GM21447 (cell line): ENCODE measurements around the gene KIF14.
"Not testable (repeated sequence)": the region's sequence is repeated elsewhere in the genome, so short reads cannot be mapped to it uniquely, and the experiment has no call there.

ENCODE experiments used
- ATAC-seq: cut with Tn5 transposase; IDR thresholded peaks from one replicate; pipeline ENCODE4 v1.9.1; 2021; ENCODE audit not compliant: unreplicated experiment

The KIF14 gene

DNA sequence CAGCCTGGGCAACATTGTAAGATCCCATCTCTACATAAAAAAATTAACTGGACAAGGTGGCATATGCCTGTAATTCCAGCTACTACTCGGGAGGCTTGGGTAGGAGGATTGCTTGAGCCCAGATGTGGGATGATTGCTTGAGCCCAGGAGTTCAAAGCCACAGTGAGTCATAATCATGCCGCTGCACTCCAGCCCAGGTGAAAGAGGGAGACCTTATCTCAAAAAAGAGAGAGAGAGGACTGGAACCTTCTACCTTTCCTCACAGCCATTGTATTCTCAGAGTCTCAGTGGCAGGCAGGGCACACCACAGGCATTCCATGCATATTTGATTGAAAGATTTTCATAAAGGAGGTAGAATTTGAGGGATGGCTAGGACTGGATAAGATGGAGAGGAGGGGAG, 78.4 kb downstream of the KIF14 start:
- no peak for ATAC-seq

DNA sequence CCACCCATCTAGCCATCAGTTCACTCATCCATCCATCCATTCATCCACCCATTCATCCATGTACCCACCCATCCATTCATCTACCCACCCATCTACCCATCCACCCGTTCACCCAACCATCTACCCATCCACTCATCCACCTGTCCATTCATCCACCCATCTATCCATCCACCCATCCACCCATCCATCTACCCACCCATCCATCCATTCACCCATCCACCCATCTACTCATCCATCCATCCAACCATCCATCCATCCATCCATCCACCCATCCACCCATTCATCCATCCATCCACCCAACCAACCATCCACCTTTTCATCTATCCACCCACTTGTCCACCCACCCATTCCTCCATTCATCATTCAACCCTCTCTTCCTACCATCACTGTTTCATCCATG, 80.3 kb downstream of the KIF14 start:
- no peak for ATAC-seq

DNA sequence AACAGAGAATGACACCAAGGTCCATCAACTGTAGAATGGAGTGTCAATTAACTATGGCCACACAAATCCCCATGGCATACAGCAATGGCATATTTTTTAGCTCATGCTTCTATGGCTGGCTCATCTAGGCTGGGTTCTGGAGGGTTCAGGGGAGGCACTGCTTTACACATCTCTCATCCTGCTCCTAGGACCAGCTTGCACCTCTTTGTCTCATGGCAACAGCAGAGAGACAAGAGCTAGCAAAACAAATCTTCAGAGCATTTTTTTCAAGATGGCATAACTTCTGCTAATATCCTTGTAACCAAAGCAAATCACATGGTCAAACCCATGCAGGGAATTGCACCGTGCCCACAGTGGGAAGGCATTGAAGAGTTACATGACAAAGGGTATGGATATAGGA, 82.4 kb downstream of the KIF14 start:
- no peak for ATAC-seq

DNA sequence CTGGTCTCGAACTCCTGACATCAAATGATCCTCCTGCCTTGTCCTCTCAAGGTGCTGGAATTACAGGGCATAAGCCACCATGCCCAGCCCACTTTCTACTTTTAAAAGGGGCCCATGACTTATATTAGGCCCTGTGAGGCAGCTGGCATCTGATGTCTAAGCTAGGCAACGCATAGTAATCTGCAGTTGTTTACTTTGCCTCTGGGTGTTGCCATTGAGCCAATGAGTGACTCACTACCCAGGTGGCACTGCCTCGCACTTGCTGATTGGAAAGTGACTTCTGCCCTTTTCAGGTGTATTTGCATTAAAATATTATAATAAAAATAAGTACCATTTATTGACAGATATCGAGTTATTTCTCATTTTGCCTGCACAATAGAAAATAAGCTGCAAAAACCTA, 84.9 kb downstream of the KIF14 start:
- no peak for ATAC-seq

DNA sequence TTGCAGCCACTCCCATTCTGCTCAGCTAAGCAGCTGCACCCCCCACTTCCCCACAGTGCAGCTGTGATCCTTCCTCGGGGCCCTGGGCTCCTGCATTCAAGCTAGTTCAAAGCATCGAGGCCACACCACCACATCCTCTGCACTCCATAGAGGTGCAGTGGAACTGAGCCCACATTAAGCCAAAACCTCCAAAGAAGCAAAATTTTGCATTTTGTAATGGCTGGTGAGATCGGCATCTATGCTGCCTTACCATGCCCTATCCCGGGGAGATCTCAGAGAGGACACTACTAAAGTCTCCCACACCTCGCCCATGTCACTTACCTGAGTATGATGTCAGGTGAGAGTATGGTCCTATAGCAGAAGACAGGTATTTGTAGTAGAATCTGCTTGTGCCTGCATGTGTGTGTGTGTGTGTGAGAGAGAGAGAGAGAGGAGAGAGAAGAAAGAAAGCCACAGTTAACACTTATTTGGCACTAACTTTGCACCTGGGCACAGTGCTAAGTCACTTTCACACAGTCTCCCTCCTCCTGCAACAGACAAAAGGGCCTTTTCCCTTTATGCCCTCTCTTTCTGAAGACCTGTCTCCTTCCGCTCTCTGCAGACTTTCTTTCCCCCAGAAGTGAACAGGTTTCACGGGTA, 89.8 kb downstream of the KIF14 start:
- ATAC-seq: no peak

DNA sequence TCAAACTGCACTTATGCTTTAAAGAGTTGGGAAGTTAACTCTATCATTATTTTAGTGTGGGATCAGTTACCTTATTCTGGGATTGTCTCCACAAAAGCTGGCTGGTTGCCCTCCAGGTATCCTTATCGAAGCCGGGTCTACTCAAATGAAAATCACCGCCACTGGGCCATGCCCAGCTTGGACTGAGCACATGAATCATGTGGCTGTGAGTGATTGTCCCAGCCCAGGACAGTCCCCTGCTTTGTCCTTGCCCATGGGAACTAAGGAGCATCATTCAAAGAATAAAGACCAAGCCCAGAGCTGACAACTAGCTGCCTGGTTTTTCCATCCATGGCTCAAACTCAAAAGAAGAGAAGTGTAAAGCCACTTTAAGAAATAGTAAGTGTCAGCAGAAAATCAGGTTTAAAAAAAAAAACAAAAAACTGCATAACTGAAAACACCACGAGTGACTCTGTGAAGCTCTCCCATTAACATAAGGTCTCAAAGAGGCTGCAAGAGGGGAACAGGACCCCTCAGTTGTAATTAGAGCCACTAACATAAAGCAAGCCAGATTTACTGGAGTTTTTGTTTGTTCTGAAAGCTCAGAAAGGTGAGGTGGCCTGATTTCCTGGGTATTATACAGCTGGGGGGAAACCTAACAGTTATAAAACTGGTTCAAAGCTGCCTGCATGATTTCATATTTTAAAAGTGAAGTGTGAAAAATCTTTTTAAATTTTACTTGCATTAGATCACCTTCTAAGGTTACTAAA, 91.5 kb downstream of the KIF14 start:
- ATAC-seq: no peak

DNA sequence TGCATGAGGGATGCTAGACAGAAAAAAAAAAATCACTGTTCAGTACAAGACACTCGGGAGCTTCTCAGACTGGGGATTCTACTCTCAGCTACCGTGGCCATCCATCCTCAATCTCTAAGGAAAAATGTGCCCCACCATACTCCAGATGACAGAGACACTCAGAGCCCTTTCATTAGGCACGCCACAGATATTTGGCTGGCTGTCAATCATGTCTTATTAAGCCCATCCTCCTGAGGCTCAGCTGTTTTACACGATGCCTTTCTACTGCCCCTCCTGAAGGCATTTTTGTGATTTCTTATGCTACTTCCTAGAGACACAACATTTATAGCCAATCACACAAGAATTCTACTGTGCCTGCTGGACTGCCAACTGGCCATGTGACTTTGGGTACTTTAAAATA, 92.9 kb downstream of the KIF14 start:
- no peak for ATAC-seq

DNA sequence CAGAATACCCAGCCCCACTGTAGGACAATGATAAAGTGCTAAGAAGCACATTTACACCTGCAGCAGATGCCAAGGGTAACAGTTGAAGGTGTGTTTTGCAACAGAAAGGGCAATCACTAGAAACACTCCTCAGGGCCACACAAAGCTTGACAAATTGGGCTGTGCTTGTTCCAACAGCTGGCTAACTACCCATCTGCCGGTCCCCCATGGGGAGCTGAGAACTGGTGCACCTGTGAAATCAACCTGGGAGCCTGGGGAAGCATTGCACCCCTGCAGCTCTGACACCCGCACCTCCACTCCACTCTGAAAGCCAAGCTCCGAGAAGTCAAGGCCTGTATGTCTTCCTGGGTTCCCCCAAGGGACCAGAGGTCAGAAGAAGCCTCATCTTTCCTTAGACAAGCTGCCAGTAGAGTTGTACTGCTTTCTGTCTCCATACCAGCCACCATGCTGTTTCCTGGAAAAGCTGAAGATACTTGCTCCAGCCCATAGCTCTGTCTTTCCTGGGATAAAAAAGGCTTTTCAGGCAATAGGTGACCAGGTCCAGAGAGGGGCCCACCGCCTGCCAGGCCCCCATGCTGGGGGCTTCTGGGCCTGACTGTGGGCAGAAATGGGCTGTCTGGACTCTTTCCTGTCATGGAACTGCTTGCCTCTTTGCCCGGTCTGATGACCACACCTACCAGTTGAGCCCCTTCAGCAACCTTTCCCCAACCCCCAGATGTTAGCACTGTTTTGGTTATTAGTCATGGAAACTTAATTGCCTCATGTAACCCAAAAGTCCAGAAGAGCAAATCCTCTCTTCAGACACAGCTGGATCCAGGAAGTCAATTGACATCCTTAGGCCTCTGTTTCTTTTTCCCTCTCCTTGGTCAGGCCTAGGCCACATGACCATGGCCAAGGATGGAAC, 93.6 kb downstream of the KIF14 start:
- ATAC-seq: peak; percentile 47

DNA sequence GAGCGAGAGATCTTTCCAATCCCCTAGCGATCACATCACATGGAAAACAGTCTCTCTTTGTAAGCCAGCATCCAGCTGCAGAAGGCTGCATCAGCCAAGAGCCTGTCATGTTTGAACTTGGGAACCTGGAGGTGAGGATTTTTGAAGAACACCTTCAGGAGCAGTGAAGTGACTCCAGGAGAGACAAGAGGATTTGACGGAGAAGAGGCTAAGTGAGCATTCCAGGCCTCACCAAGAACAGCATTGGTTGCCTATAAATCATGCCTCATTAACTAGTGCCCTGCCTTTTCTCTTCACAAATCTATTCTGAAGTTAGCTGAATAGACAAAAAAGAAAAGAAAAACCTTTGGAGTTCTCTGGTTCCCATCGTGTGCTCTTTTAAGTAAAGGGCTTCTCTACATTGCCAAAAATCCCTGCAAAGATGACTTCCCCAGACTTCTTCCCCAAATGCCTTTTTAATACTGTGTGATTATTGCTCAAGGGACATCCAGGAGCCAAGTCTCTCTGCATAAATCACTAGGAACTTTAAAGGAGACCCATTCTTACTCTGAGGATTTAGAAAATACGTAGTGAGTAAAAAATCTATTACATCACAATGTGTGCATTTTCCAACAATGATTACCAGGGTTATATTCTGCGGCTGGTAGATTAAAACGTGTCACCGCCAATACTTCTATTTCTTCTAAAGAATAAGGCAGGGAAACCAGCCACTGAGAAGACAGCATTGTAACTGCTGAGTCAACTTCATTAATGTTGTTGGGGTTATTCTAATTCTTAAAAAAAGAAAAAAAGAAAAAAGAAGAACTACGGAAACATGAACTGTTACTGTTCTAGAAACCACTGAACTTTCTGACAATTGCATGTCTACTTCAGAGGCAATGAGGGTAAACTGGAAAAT, 95.2 kb downstream of the KIF14 start:
- no peak for ATAC-seq

DNA sequence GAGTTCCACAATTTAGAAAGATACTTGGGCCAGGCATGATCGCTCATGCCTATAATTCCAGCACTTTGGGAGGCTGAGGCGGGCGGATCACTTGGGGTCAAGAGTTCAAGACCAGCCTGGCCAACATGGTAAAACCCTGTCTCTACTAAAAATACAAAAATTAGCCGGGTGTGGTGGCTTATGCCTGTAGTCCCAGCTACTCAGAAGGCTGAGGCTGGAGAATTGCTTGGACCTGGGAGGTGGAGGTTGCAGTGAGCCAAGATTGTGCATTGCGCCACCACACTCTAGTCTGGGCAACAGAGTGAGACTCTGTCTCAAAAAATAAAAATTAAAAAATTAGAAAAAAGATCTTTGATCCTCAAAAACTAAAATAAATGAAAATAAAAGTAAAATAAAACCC, 96.0 kb downstream of the KIF14 start:
- ATAC-seq: not testable (repeated sequence)

DNA sequence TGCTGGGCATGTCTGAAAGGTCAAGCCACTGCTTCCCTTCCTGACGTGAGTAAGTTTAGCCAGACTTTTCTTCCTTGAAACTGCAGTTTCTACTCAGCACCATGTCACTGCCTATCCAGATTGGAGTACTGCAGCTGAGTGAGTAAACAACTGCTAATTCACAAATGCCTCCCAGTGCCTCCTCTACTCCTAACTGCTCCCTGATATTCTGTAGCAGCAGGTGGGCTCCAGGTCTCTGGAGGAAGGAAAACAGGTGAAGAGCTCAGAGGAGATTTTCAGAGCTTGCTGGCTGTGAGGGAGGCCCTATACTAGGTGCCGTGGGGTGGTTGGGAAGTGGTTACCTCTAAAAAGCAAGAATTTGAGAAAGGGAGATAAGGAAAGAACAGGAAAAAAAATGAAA, 96.5 kb downstream of the KIF14 start:
- ATAC-seq: no peak

DNA sequence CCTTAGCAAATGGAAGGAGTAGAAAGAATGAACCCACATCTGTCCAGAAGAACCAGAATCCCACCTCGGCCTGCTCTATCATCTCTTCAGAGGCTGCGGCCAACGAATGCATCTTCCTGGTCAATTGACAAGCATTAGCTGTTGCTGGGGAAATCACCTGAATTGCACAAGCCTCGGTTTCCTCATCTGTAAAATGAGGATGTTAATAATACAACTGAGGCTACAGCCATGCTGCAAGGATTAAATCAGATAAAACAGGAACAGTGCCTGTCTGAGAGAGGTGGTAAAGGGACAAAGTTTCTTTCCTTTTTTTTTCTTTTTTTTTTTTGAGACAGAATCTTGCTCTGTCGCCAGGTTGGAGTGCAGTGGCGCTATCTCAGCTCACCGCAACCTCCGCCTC, 99.8 kb downstream of the KIF14 start:
- no peak for ATAC-seq

DNA sequence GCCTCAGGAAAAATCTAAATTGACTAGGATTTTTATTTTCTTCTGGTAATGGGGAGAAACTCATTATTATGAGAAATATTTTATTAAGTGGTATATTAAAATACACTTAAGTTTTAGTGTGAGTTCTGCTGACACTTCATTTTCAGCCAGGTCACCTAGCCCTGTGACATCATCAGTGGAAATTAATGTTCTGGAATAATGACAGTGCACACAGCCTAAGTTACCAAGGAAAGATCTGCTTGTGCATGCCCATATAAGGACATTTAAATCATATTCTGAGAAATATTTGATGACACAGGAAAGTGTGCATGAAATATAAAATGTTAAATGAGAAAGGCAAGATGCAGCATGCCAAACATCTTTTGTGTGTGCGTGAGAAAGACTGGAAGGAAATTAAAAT, 102.0 kb downstream of the KIF14 start:
- no peak for ATAC-seq

DNA sequence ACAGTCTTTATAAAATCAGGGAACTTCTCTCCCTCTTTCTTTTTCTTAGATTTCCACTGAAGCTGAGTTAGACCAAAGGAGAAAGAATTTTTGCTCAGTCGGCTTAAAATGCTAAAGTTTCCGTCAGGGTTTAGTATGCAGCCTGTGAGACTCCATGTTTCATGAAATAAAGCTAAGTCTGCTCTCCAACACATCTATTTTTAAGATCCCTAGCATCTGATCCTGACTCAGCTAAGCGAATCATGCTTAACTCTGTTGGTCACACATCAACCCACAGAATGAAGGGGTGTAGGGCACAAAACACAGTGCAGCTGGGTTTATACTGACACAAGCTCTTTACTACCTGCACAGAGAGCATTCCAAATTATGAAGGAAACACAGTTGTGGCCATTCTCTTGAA, 108.4 kb downstream of the KIF14 start:
- ATAC-seq: no peak

DNA sequence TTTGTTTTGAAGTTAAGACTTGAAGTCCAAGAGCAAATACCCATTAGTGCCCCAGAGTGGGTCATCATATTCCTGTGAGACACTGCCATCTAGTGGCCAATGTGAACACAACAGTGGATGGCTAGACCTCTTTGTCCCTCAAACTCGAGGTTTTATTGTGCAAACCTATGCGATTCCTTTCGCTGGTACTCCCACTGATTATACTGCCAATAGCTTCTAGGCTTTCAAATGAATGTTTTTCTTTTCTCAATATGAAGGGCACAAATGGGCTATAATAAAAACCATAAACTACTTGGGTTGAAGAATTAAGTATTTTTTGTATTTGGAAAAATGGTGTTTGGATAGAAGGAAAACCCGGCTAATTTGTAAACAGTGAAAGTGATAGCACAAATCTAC, 110.3 kb downstream of the KIF14 start:
- peak; percentile 85 for ATAC-seq

DNA sequence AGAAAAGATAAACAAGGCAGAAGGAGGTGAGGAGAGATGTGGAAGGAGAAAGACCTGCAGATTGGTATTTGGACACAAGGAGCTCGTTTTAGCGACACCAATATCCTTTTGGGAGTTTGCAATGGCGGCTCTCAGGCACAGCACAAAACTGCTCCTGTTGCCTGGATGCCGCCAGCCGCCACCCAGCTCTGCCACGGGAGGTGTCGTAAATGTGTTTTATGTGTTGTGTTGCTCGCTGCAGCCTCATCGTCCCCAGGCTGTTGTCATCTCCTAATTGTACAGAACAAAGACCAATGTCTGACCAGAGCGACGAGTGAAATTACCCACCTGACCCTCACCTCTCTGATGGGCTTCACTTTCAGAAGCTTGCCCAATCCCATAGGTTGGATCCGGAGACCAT, 114.1 kb downstream of the KIF14 start:
- ATAC-seq: no peak

DNA sequence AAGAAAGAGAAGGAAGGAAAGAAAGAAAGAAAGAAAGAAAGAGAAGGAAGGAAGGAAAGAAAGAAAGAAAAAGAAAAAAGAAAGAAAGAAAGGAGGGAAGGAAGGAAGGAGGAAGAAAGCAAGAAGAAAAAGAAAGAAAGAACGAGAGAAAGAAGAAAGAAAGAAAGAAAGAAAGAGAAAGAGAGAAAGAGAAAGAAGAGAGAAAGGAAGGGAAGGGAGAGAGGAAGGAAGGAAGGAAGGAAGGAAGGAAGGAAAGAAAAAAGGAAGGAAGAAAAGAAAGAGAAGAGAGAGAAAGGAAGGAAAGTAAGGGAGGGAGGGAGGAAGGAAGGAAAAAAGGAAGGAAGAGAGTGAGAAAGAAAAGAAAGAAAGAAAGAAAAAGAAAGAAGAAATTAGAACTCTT, 115.3 kb downstream of the KIF14 start:
- no peak for ATAC-seq
